ENCODE data around the gene LCP2.

Gene LCP2

GRCh38 chr5:170226661-170227060, 70.9 kb downstream of the LCP2 start:
- no peak overlapping the region for H3K4me3 ChIP-seq (ENCODE audit: low read depth, low read length)
- TF ChIP-seq POLR2A (IDR thresholded peaks at IDR 0.05; ENCODE audit: extremely low read depth, insufficient read length) (no peak), MAX (IDR thresholded peaks at IDR 0.05; ENCODE audit: low read depth, low read length) (no peak), CTCF (IDR thresholded peaks at IDR 0.05; ENCODE audit: low read depth, low read length) (no peak), MYC (IDR thresholded peaks at IDR 0.05; ENCODE audit: low read depth, low read length) (no peak)
- DNase-seq (ENCODE audit: low read depth) = no peak

- TF ChIP-seq CTCF (IDR thresholded peaks at IDR 0.05; ENCODE audit: low read depth, low read length) (no peak), POLR2A (IDR thresholded peaks at IDR 0.05; ENCODE audit: extremely low read depth, insufficient read length) (no peak), MAX (IDR thresholded peaks at IDR 0.05; ENCODE audit: low read depth, low read length) (no peak), MYC (IDR thresholded peaks at IDR 0.05; ENCODE audit: low read depth, low read length) (no peak)
- no peak overlapping the region for H3K4me3 ChIP-seq (ENCODE audit: low read depth, low read length)
- DNase-seq (ENCODE audit: low read depth) = no peak
Observed at GRCh38 chr5:170226129-170226615, 71.4 kb downstream of the LCP2 start.

GRCh38 chr5:170225326-170226128, 72.0 kb downstream of the LCP2 start:
- TF ChIP-seq MAX (IDR thresholded peaks at IDR 0.05; ENCODE audit: low read depth, low read length) (no peak), POLR2A (IDR thresholded peaks at IDR 0.05; ENCODE audit: extremely low read depth, insufficient read length) (no peak), MYC (IDR thresholded peaks at IDR 0.05; ENCODE audit: low read depth, low read length) (no peak), CTCF (IDR thresholded peaks at IDR 0.05; ENCODE audit: low read depth, low read length) (peak; percentile 78)
- DNase-seq (ENCODE audit: low read depth) = peak; percentile 75
- no peak overlapping the region for H3K4me3 ChIP-seq (ENCODE audit: low read depth, low read length)

- no peak for DNase-seq (ENCODE audit: low read depth)
- no peak overlapping the region for H3K4me3 ChIP-seq (ENCODE audit: low read depth, low read length)
- TF ChIP-seq POLR2A (IDR thresholded peaks at IDR 0.05; ENCODE audit: extremely low read depth, insufficient read length) (no peak), CTCF (IDR thresholded peaks at IDR 0.05; ENCODE audit: low read depth, low read length) (no peak), MAX (IDR thresholded peaks at IDR 0.05; ENCODE audit: low read depth, low read length) (no peak), MYC (IDR thresholded peaks at IDR 0.05; ENCODE audit: low read depth, low read length) (no peak)
Observed at GRCh38 chr5:170223906-170224305, 73.7 kb downstream of the LCP2 start.

- H3K4me3 ChIP-seq (ENCODE audit: low read depth, low read length) = no peak overlapping the region
- DNase-seq (ENCODE audit: low read depth) = peak; percentile 38
- TF ChIP-seq CTCF (IDR thresholded peaks at IDR 0.05; ENCODE audit: low read depth, low read length) = no peak
- no peak for TF ChIP-seq MAX (IDR thresholded peaks at IDR 0.05; ENCODE audit: low read depth, low read length)
- no peak for TF ChIP-seq POLR2A (IDR thresholded peaks at IDR 0.05; ENCODE audit: extremely low read depth, insufficient read length)
- no peak for TF ChIP-seq MYC (IDR thresholded peaks at IDR 0.05; ENCODE audit: low read depth, low read length)
Observed at GRCh38 chr5:170223360-170223759, 74.2 kb downstream of the LCP2 start.

Measured in NB4 (cell line).